Skin epidermis (tissue), 12 donors: ENCODE results near the gene SBF2.

Source experiments
- H3K27ac ChIP-seq, 21 experiments: fragments of 200-600 bp; sonication (generic) in 11 of 21; one replicate each; pipeline ENCODE4 v1.5.0; 2020; ENCODE audit warnings: mild to moderate bottlenecking in 3 of 21, inconsistent platforms in 2 of 21, moderate library complexity in 2 of 21
- H3K4me3 ChIP-seq, 7 experiments: fragments of 200-600 bp; sonication (generic) in 2 of 7; one replicate each; pipeline ENCODE4 v1.5.0; 2020; ENCODE audit warnings: inconsistent platforms in 2 of 7, mild to moderate bottlenecking in 2 of 7, moderate library complexity in 1 of 7

The SBF2 gene

GRCh38 chr11:9736365-9736764 lies 557.7 kb downstream of the SBF2 start:
- Histone ChIP-seq H3K27ac (peak overlapping the region in 4 of 21 experiments; percentile 19 to 54 (median 38)), H3K4me3 (no peak overlapping the region)

- no peak overlapping the region for H3K4me3 ChIP-seq
- H3K27ac ChIP-seq = no peak overlapping the region
Observed at GRCh38 chr11:9735919-9736318, 558.1 kb downstream of the SBF2 start.

DNA sequence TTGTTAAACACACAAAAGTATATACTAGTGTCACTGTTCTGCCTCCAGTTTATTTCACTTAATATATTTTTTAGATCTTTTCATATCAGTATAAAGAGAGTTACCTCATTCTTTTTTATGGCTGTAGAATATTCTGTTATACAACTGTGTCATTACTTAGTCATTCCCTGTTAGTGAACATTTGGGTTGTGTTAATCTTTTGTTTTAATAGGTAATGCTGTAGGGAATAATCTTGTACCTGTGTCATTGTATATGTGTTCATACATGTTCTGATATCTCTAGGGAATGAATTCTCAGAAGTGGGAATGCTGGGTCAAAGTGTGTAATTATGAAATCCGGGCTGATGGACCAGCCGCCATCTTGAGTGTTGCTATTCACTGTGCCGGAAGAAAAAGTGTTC lies 558.8 kb downstream of the SBF2 start:
- no peak overlapping the region for H3K27ac ChIP-seq

DNA sequence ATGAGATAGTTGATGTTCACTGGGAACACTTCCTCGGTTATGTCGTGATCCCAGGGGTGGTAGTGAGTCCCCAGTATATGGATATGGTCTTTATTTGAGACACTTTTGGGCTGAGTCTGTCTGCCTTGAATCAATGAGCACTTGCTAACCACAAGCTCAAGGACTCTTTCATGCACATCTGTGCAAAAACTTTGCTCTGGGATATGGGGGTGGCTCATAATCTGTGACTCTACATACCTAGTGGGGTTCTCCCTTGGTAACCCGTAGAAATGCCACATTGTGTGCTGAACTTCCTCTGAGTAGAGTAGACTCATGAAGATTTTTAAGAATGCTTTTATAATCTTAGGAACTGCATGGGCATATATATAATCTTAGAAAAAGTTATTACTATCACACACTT lies 560.8 kb downstream of the SBF2 start:
- Histone ChIP-seq H3K4me3 (no peak overlapping the region), H3K27ac (no peak overlapping the region)

More for the DNA sequence above, 558.8 kb downstream of the SBF2 start:
- no peak overlapping the region for H3K4me3 ChIP-seq

- Histone ChIP-seq H3K27ac (no peak overlapping the region), H3K4me3 (no peak overlapping the region)
Observed at GRCh38 chr11:9732453-9732852, 561.6 kb downstream of the SBF2 start.

DNA sequence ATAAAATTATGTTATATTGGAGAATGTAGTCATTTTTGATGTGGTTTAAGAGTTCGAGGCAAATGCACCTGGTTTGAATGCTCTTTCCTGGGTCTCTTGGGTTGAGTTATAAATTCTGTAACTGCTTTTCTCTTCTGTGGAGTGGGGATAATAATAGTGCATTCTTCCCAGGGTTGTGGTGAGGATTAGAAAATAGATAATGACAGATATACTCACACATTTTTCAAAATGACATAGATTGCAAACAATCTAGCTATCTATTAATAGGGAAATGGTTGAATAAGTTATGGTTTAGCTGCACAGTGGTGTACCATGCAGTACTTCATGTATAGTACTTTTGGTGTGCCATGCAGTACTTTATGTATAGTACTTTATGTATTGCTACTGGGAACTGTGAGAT lies 562.8 kb downstream of the SBF2 start:
- H3K4me3 ChIP-seq = no peak overlapping the region
- H3K27ac ChIP-seq = no peak overlapping the region
